WERI-Rb-1 (cell line): ENCODE results near the gene FAAP100.
A peak's percentile ranks its signal among the peaks of the same experiment; 100 is the strongest.

Experiments used
- DNase-seq: peaks from one replicate; pipeline ENCODE4 v3.0.0-alpha.2; 2020
- H3K27ac ChIP-seq: fragments of 250-450 bp; sonication (Bioruptor Pico); 2 replicates; pipeline ENCODE4 v1.5.1; 2020; ENCODE audit warnings: mild to moderate bottlenecking, moderate library complexity
- H3K27me3 ChIP-seq: fragments of 250-450 bp; sonication (Bioruptor Pico); 2 replicates; pipeline ENCODE4 v1.5.1; 2021; ENCODE audit warnings: mild to moderate bottlenecking, low read depth, moderate library complexity; ENCODE audit not compliant: insufficient read depth, severe bottlenecking
- H3K36me3 ChIP-seq: fragments of 250-450 bp; sonication (Bioruptor Pico); 2 replicates; pipeline ENCODE4 v1.5.1; 2020; ENCODE audit warnings: mild to moderate bottlenecking, moderate library complexity
- H3K4me3 ChIP-seq: 2 replicates; pipeline ENCODE4 v1.5.1; 2011; ENCODE audit warnings: low read depth, mild to moderate bottlenecking, control low read depth, low read length
- H3K9me3 ChIP-seq: fragments of 250-450 bp; sonication (Bioruptor Pico); 2 replicates; pipeline ENCODE4 v1.5.1; 2021; ENCODE audit warnings: mild to moderate bottlenecking, moderate library complexity; ENCODE audit not compliant: severe bottlenecking
- TF ChIP-seq, protein P1 (sequence below): IDR thresholded peaks from 2 replicates; pipeline ENCODE4 v1.5.1; 2011; ENCODE audit warnings: low read depth, mild to moderate bottlenecking, control low read depth, inconsistent platforms, low read length

The FAAP100 gene

DNA sequence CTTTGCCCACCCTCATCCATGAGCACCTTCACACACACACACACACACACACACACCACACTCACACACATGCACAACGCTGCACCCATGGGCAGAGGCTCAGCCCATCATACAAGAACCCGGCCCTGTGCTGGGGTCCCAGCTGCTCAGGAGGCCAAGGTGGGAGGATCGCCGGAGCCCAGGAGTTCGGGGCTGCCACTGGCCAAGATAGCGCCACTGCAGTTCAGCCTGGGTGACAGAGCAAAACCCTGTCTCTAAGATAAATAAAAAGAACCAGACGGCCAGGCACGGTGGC is 27.3 kb downstream of the FAAP100 start:
- H3K9me3 ChIP-seq, result no peaks in the 10 kb centered on the region
- no peak for DNase-seq
- no peak overlapping the region for H3K4me3 ChIP-seq
- H3K27me3 ChIP-seq, result no peaks in the 10 kb centered on the region
- H3K27ac ChIP-seq, result no peak overlapping the region
- H3K36me3 ChIP-seq, result no peaks in the 10 kb centered on the region
- TF ChIP-seq, protein P1, sequence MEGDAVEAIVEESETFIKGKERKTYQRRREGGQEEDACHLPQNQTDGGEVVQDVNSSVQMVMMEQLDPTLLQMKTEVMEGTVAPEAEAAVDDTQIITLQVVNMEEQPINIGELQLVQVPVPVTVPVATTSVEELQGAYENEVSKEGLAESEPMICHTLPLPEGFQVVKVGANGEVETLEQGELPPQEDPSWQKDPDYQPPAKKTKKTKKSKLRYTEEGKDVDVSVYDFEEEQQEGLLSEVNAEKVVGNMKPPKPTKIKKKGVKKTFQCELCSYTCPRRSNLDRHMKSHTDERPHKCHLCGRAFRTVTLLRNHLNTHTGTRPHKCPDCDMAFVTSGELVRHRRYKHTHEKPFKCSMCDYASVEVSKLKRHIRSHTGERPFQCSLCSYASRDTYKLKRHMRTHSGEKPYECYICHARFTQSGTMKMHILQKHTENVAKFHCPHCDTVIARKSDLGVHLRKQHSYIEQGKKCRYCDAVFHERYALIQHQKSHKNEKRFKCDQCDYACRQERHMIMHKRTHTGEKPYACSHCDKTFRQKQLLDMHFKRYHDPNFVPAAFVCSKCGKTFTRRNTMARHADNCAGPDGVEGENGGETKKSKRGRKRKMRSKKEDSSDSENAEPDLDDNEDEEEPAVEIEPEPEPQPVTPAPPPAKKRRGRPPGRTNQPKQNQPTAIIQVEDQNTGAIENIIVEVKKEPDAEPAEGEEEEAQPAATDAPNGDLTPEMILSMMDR, result no peak

DNA sequence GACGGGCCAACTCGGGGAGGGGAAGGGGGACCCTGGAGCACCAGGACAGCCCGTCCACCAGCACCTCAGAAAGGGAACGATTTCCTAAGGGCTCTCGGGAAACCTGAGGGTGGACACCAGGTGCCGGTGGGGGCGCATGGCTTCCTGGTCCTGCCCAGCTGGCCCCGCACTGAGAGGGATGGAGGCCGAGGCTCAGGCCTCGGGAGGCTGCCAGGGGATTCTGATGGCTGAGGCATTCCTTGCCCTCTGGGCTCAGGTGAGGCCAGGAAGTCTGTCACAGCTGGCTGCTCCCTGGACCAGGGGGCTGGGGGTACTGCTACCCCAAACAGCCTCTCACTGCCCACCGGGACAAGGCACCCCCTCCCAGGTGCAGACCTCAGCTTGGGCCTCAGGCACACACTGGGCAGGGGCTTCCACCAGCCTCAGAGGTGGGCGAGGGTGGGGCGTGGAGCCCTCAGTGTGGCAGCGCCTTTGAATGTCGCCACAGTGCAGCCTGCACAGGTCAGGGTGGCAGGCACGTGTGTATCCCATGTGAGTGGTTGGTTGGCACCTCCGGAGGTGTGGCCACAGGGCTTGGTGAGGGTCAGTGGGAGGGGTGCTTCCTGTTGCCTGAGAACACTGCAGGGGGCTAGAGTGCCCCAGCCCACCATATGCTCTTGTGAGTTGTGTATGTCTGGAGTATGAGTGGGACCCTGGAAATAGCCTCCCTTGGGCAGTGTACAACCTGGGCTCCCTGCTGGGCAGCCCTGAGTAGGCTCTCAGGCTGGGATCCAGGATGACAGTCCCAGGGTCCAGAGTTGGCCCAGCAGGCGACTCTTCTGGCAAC is 27.9 kb downstream of the FAAP100 start:
- Histone ChIP-seq H3K36me3 (no peaks in the 10 kb centered on the region), H3K4me3 (no peak overlapping the region), H3K9me3 (no peaks in the 10 kb centered on the region), H3K27me3 (no peaks in the 10 kb centered on the region), H3K27ac (no peak overlapping the region)
- TF ChIP-seq, protein P1, result no peak
- no peak for DNase-seq

DNA sequence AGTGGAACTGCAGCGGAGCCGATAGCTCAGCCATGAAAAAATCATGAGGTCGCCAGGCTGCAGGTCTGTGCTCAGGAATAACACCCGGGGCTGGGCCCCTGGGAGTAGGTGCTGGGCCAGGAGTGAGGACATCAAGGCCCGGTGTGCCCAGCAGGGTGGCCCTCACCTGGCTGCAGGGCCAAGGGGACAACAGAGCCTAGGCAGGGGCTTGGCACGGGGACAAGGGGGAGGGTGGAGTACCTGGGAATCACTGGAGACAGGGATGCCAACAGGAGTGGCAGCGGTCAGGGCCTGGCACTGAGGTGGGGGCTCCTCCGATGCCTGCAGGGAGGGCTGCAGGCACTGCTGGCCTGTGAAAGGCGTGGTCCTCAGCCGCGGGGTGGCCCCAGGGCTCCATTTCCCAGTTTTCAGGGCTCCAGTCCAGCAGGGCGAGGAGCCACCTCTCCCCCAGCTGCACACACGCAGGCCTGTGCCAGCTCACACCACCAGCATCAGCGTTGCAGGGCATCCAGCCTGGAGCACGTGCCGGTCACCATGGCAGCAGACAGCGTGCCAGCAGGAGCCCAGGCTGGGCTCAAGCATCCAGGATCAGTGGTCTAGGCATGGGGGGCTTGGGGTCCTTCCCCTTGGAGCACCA is 28.6 kb downstream of the FAAP100 start:
- no peak for DNase-seq
- TF ChIP-seq, protein P1, result no peak; the same call in 1 of the 2 replicates
- Histone ChIP-seq H3K27ac (no peak overlapping the region), H3K27me3 (no peaks in the 10 kb centered on the region), H3K9me3 (no peaks in the 10 kb centered on the region), H3K36me3 (no peaks in the 10 kb centered on the region), H3K4me3 (no peak overlapping the region)

DNA sequence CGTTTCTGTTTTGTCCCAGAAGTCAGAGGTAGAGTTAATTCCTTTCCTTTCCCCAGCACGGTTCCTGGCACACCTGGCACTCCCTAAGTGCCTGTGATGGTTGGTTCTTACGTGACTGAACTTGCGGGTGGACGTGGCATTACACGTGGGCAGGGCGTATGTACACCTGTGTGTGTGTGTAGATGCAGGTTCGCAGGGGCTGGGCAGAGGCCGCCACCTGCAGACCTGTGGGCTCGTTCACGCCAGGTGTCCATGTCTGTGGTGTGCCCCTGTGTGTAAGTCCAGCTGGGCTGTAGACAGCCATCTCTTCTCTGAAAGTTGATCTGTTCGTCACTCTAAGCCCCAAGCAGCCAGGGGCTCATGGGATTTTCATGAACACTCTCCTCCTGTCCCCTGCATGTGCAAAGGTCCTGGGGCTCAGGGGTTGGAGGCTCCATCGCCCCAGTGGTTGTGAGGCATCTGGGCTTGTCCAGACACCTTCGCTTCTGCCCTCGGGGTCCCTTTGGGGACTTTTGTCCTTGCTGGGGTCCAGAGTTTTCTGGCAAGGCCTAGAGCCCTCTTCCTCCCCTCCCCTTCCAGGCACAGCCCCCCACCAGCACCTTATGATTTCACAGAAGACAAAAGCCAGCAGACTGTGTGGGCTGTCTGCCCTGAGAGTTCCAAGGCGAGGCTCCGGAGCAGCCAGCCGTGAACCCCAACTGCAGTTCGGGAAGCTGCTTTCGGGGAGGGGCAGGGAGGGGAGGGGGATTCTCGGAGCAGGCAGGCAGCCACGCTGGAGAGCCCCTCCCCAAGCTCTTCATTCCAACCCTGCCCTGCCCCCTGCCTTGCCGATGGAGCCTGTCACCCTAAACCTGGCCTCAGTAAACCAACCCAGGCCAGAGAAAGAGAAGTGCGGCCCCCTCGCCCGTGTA is 29.4 kb downstream of the FAAP100 start:
- Histone ChIP-seq H3K4me3 (no peak overlapping the region), H3K27ac (no peak overlapping the region), H3K36me3 (no peaks in the 10 kb centered on the region), H3K9me3 (no peaks in the 10 kb centered on the region), H3K27me3 (no peaks in the 10 kb centered on the region)
- peak; percentile 70 for DNase-seq
- TF ChIP-seq, protein P1, result peak; percentile 25; the same call in 1 of the 2 replicates

DNA sequence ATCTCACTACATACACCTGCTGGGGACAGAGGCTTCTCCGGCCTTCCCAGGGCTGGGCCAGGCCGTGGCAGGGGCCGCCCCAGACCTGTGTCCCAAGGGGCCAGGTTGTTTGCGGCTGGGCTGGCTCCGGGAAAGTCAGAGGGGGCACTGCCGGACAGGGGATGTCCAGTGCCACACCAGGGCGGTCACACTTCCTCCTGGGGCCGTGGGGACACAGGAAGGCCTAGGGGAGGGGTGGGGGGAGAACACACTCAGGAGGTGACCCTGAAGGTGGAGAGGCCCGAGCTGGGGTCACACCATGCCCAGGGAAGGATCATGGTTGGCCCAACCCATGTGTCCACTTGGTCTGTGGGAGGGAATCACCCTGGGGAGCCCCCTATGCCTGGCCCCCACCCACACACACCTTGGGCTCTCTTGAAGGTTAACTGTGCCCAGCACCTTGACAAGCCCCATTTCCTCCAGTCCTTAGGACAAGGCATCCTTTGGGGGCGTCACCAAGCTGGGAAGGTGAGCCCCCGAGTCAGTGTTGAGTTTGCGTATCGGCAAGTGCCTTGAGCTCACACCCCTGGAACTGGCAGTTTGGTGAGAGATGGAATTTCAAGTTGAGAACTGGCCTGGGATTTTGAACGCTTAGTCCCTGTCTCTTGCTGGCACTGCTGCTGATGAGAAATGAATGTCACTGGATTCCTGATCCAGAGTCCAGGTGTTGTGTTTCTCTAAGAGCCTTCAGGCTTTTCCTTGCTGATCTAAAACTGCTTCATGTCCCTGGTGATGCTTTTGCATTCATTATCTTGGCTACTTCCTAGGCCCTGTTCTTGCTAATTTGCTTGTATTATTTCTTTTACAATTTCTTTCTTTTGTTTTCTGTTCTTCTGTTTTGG is 31.9 kb downstream of the FAAP100 start:
- H3K4me3 ChIP-seq, result peak overlapping the region; percentile 41

More for the DNA sequence above, 31.9 kb downstream of the FAAP100 start:
- no peak for DNase-seq
- peak overlapping the region; percentile 59 for H3K27ac ChIP-seq
- TF ChIP-seq, protein P1, result no peak
- no peaks in the 10 kb centered on the region for H3K27me3 ChIP-seq
- no peaks in the 10 kb centered on the region; the same call in 1 of the 2 replicates for H3K36me3 ChIP-seq
- H3K9me3 ChIP-seq, result no peaks in the 10 kb centered on the region
